OCI-LY1 (cell line): Measurements from ENCODE around the gene TAF11L7.

Experiments
- EZH2 ChIP-seq: fragments of 200-600 bp; sonication (generic), shearing (Covaris generic); IDR thresholded peaks from 2 replicates; pipeline ENCODE4 v1.8.0; 2017; ENCODE audit warnings: borderline replicate concordance, mixed run types, mild to moderate bottlenecking, antibody characterized with exemption, low read length, moderate library complexity, mixed read lengths
- TF ChIP-seq, protein P1 (sequence below): fragments of 200-600 bp; sonication (generic), shearing (Covaris generic); IDR thresholded peaks from 2 replicates; pipeline ENCODE4 v1.5.1; 2017; ENCODE audit warnings: mild to moderate bottlenecking, antibody characterized with exemption, low read length, moderate library complexity, mixed read lengths

DNA sequence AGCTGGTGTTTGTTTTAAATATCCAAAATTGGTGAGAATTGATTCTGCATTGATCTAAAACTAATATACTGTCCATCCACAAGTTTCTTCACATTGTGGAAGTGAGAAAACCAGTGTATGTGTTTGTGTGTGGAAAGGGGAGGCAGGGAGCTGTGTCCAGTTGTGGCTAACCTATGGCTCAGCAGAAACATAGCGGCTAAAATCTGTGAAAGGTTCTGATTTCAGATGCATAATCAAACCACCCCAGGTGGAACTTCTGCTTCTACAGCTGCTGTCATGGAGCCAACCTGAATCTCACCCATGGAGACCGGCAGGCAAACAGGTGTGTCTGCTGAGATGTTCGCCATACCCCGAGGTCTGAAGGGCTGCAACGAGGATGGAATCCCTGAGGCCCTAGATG lies 48.6 kb upstream of the TAF11L7 start, which contains the start of gene TAF11L14:
- TF ChIP-seq, protein P1, sequence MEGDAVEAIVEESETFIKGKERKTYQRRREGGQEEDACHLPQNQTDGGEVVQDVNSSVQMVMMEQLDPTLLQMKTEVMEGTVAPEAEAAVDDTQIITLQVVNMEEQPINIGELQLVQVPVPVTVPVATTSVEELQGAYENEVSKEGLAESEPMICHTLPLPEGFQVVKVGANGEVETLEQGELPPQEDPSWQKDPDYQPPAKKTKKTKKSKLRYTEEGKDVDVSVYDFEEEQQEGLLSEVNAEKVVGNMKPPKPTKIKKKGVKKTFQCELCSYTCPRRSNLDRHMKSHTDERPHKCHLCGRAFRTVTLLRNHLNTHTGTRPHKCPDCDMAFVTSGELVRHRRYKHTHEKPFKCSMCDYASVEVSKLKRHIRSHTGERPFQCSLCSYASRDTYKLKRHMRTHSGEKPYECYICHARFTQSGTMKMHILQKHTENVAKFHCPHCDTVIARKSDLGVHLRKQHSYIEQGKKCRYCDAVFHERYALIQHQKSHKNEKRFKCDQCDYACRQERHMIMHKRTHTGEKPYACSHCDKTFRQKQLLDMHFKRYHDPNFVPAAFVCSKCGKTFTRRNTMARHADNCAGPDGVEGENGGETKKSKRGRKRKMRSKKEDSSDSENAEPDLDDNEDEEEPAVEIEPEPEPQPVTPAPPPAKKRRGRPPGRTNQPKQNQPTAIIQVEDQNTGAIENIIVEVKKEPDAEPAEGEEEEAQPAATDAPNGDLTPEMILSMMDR: no peak
- no peak for TF ChIP-seq EZH2
